NCI-H1417 (cell line): Measurements from ENCODE around the gene STAC3.

Source experiments
- DNase-seq, 3 experiments: peaks; one replicate each; lab custom pipeline; 2025; lab: John Stamatoyannopoulos, UW

Gene STAC3

DNA sequence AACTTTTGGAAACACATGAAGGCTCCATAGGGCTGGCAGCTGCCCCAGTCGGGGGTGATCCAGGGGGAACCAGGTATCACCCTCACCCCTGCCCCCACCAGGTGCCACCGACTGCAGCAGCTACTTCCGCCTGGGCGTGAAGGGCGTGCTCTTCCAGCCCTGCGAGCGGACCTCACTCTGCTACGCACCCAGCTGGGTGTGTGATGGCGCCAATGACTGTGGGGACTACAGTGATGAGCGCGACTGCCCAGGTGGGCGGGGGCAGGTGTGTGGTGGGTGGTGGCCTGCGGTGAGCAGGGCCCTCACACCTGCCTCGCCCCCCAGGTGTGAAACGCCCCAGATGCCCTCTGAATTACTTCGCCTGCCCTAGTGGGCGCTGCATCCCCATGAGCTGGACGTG lies 56.7 kb downstream of the STAC3 start:
- peak in 1 of 3 experiments; percentile 19 for DNase-seq

DNA sequence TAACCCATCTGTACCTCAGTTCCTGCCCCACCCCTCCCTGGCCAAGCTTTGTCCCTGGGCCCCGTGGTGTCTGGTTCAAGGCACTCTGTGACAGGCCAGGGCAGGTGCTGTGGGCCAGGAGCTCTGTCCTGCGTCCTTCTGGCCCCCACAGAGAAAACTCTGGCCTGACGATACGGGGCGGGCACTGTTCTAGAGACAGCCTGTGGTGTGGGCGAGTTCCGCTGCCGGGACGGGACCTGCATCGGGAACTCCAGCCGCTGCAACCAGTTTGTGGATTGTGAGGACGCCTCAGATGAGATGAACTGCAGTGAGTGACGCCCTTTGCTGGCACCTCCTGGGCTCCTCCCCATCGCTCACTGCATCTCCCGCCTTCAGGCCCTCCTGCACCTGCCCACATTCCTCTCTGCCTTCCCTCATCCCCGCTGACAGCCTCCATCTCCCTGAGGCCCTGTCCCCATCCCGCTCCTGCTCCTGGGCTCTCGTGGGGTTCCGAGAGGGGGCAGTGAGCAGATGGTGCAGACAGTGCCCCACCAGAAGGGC lies 57.2 kb downstream of the STAC3 start:
- peak in 2 of 3 experiments; percentile 21 for DNase-seq
